Measurements from ENCODE around the gene ADNP2. TPM values are rescaled to one million over a fixed set of nuclear protein-coding genes. Genes with fewer than 3 reads are reported as not detected.

The ADNP2 gene
- 33.3 TPM for polyA plus RNA-seq (2013, experiment 1 of 2)
- polyA plus RNA-seq (2013, experiment 2 of 2) = 32.1 TPM

GRCh38 chr18:80108739-80109675, at the start of gene ADNP2:
ADNP2 (plus strand) TSS chr18:80109262; CDS start chr18:80117543, 8,281 bp downstream.
- peak within 1 kb of the TSS; percentile 98 for H3K27ac ChIP-seq (ENCODE audit: low read depth, low read length)
- WGBS = 3% methylated on average over 76 of the region's 76 CpGs
- H3K9me3 ChIP-seq (ENCODE audit: insufficient read depth, low read depth, low read length) = no peaks in the 10 kb centered on the region
- no peaks in the 10 kb centered on the region for H3K36me3 ChIP-seq (ENCODE audit: insufficient read depth, low read length)
- H3K4me3 ChIP-seq (ENCODE audit: low read length) = peak within 1 kb of the TSS; percentile 86
- peak within 1 kb of the TSS; percentile 84 for H3K9ac ChIP-seq (ENCODE audit: low read depth, low read length)
- H3K4me1 ChIP-seq (ENCODE audit: insufficient read depth, low read length) = peaks cover 48% of the 10 kb centered on the region
- no peaks in the 10 kb centered on the region for H3K27me3 ChIP-seq (ENCODE audit: insufficient read depth, low read length)

- Histone ChIP-seq H3K9ac (ENCODE audit: low read depth, low read length) (no peak overlapping the region), H3K4me3 (ENCODE audit: low read length) (no peak overlapping the region), H3K27me3 (ENCODE audit: insufficient read depth, low read length) (no peaks in the 10 kb centered on the region), H3K9me3 (ENCODE audit: insufficient read depth, low read depth, low read length) (peaks cover 49% of the 10 kb centered on the region), H3K27ac (ENCODE audit: low read depth, low read length) (no peak overlapping the region), H3K36me3 (ENCODE audit: insufficient read depth, low read length) (no peaks in the 10 kb centered on the region), H3K4me1 (ENCODE audit: insufficient read depth, low read length) (no peaks in the 10 kb centered on the region)
- 91% methylated on average over 6 of the region's 6 CpGs for WGBS
Observed at GRCh38 chr18:80059945-80060344, 49.1 kb upstream of the ADNP2 start.

- H3K27me3 ChIP-seq (ENCODE audit: insufficient read depth, low read length) = no peaks in the 10 kb centered on the region
- no peak overlapping the region for H3K4me3 ChIP-seq (ENCODE audit: low read length)
- no peak overlapping the region for H3K9ac ChIP-seq (ENCODE audit: low read depth, low read length)
- 95% methylated on average over 9 of the region's 9 CpGs for WGBS
- H3K9me3 ChIP-seq (ENCODE audit: insufficient read depth, low read depth, low read length) = peaks cover 16% of the 10 kb centered on the region
- H3K36me3 ChIP-seq (ENCODE audit: insufficient read depth, low read length) = no peaks in the 10 kb centered on the region
- H3K27ac ChIP-seq (ENCODE audit: low read depth, low read length) = no peak overlapping the region
- no peaks in the 10 kb centered on the region for H3K4me1 ChIP-seq (ENCODE audit: insufficient read depth, low read length)
Observed at GRCh38 chr18:80065705-80066104, 43.4 kb upstream of the ADNP2 start.

GRCh38 chr18:80067321-80067720, 41.7 kb upstream of the ADNP2 start:
- Histone ChIP-seq H3K9ac (ENCODE audit: low read depth, low read length) (no peak overlapping the region), H3K4me1 (ENCODE audit: insufficient read depth, low read length) (no peaks in the 10 kb centered on the region)
- 91% methylated on average over 8 of the region's 8 CpGs for WGBS

GRCh38 chr18:80067897-80068296, 41.2 kb upstream of the ADNP2 start:
- H3K36me3 ChIP-seq (ENCODE audit: insufficient read depth, low read length) = no peaks in the 10 kb centered on the region
- no peak overlapping the region for H3K4me3 ChIP-seq (ENCODE audit: low read length)
- no peak overlapping the region for H3K9ac ChIP-seq (ENCODE audit: low read depth, low read length)
- 96% methylated on average over 10 of the region's 10 CpGs for WGBS
- H3K9me3 ChIP-seq (ENCODE audit: insufficient read depth, low read depth, low read length) = peaks cover 4% of the 10 kb centered on the region; the same call in 1 of the 2 replicates
- H3K27ac ChIP-seq (ENCODE audit: low read depth, low read length) = no peak overlapping the region
- no peaks in the 10 kb centered on the region for H3K4me1 ChIP-seq (ENCODE audit: insufficient read depth, low read length)
- H3K27me3 ChIP-seq (ENCODE audit: insufficient read depth, low read length) = no peaks in the 10 kb centered on the region

More at GRCh38 chr18:80067321-80067720, 41.7 kb upstream of the ADNP2 start:
- H3K9me3 ChIP-seq (ENCODE audit: insufficient read depth, low read depth, low read length) = peaks cover 10% of the 10 kb centered on the region; the same call in 1 of the 2 replicates
- H3K27ac ChIP-seq (ENCODE audit: low read depth, low read length) = no peak overlapping the region
- H3K4me3 ChIP-seq (ENCODE audit: low read length) = no peak overlapping the region
- H3K36me3 ChIP-seq (ENCODE audit: insufficient read depth, low read length) = no peaks in the 10 kb centered on the region
- no peaks in the 10 kb centered on the region for H3K27me3 ChIP-seq (ENCODE audit: insufficient read depth, low read length)

- H3K9ac ChIP-seq (ENCODE audit: low read depth, low read length) = no peak overlapping the region
- H3K27me3 ChIP-seq (ENCODE audit: insufficient read depth, low read length) = no peaks in the 10 kb centered on the region
- no peaks in the 10 kb centered on the region for H3K36me3 ChIP-seq (ENCODE audit: insufficient read depth, low read length)
- no peaks in the 10 kb centered on the region for H3K4me1 ChIP-seq (ENCODE audit: insufficient read depth, low read length)
- H3K27ac ChIP-seq (ENCODE audit: low read depth, low read length) = no peak overlapping the region
- no peak overlapping the region for H3K4me3 ChIP-seq (ENCODE audit: low read length)
- whole genome bisulfite sequencing = 86% methylated on average over 9 of the region's 10 CpGs
- peaks cover under 1% of the 10 kb centered on the region; the same call in 1 of the 2 replicates for H3K9me3 ChIP-seq (ENCODE audit: insufficient read depth, low read depth, low read length)
Observed at GRCh38 chr18:80068571-80069272, 40.3 kb upstream of the ADNP2 start.

GRCh38 chr18:80070825-80071224, 38.2 kb upstream of the ADNP2 start:
- no peak overlapping the region for H3K4me3 ChIP-seq (ENCODE audit: low read length)
- no peaks in the 10 kb centered on the region for H3K27me3 ChIP-seq (ENCODE audit: insufficient read depth, low read length)
- no peaks in the 10 kb centered on the region for H3K4me1 ChIP-seq (ENCODE audit: insufficient read depth, low read length)
- H3K9ac ChIP-seq (ENCODE audit: low read depth, low read length) = no peak overlapping the region
- no peaks in the 10 kb centered on the region for H3K36me3 ChIP-seq (ENCODE audit: insufficient read depth, low read length)
- no peaks in the 10 kb centered on the region for H3K9me3 ChIP-seq (ENCODE audit: insufficient read depth, low read depth, low read length)
- WGBS = 92% methylated on average over 4 of the region's 4 CpGs
- H3K27ac ChIP-seq (ENCODE audit: low read depth, low read length) = no peak overlapping the region

- Histone ChIP-seq H3K27ac (ENCODE audit: low read depth, low read length) (no peak overlapping the region), H3K9ac (ENCODE audit: low read depth, low read length) (no peak overlapping the region), H3K4me3 (ENCODE audit: low read length) (no peak overlapping the region), H3K27me3 (ENCODE audit: insufficient read depth, low read length) (no peaks in the 10 kb centered on the region), H3K4me1 (ENCODE audit: insufficient read depth, low read length) (no peaks in the 10 kb centered on the region), H3K36me3 (ENCODE audit: insufficient read depth, low read length) (no peaks in the 10 kb centered on the region), H3K9me3 (ENCODE audit: insufficient read depth, low read depth, low read length) (no peaks in the 10 kb centered on the region)
- WGBS = 96% methylated on average over 5 of the region's 5 CpGs
Observed at GRCh38 chr18:80074183-80074582, 34.9 kb upstream of the ADNP2 start.

- H3K4me3 ChIP-seq (ENCODE audit: low read length) = no peak overlapping the region
- H3K4me1 ChIP-seq (ENCODE audit: insufficient read depth, low read length) = no peaks in the 10 kb centered on the region
- H3K36me3 ChIP-seq (ENCODE audit: insufficient read depth, low read length) = no peaks in the 10 kb centered on the region
- H3K27ac ChIP-seq (ENCODE audit: low read depth, low read length) = no peak overlapping the region
- H3K9me3 ChIP-seq (ENCODE audit: insufficient read depth, low read depth, low read length) = no peaks in the 10 kb centered on the region
- no peaks in the 10 kb centered on the region for H3K27me3 ChIP-seq (ENCODE audit: insufficient read depth, low read length)
- no peak overlapping the region for H3K9ac ChIP-seq (ENCODE audit: low read depth, low read length)
- WGBS = 55% methylated on average over 8 of the region's 8 CpGs
Observed at GRCh38 chr18:80074697-80075096, 34.4 kb upstream of the ADNP2 start.

GRCh38 chr18:80075940-80076339, 33.1 kb upstream of the ADNP2 start:
- Histone ChIP-seq H3K4me3 (ENCODE audit: low read length) (no peak overlapping the region), H3K9me3 (ENCODE audit: insufficient read depth, low read depth, low read length) (no peaks in the 10 kb centered on the region), H3K4me1 (ENCODE audit: insufficient read depth, low read length) (no peaks in the 10 kb centered on the region), H3K9ac (ENCODE audit: low read depth, low read length) (no peak overlapping the region), H3K27ac (ENCODE audit: low read depth, low read length) (no peak overlapping the region), H3K27me3 (ENCODE audit: insufficient read depth, low read length) (no peaks in the 10 kb centered on the region), H3K36me3 (ENCODE audit: insufficient read depth, low read length) (no peaks in the 10 kb centered on the region)
- WGBS = 90% methylated on average over 7 of the region's 7 CpGs

- Histone ChIP-seq H3K36me3 (ENCODE audit: insufficient read depth, low read length) (no peaks in the 10 kb centered on the region), H3K9me3 (ENCODE audit: insufficient read depth, low read depth, low read length) (no peaks in the 10 kb centered on the region), H3K9ac (ENCODE audit: low read depth, low read length) (no peak overlapping the region), H3K27ac (ENCODE audit: low read depth, low read length) (no peak overlapping the region), H3K27me3 (ENCODE audit: insufficient read depth, low read length) (no peaks in the 10 kb centered on the region), H3K4me3 (ENCODE audit: low read length) (no peak overlapping the region), H3K4me1 (ENCODE audit: insufficient read depth, low read length) (no peaks in the 10 kb centered on the region)
- 97% methylated on average over 8 of the region's 9 CpGs for WGBS
Observed at GRCh38 chr18:80076379-80076778, 32.7 kb upstream of the ADNP2 start.
